ENCODE measurements around the gene MICU1. TPM values are rescaled to one million over a fixed set of nuclear protein-coding genes. Genes with fewer than 3 reads are reported as not detected.

MICU1 gene
- total RNA-seq, 4 donors from 2014 or later = 14.6 to 22.2 (median 20.1) TPM

GRCh38 chr10:72392571-72392970 lies 233.3 kb downstream of the MICU1 start:
- WGBS, 2 donors = 56 to 88% methylated on average over 1 of the region's 1 CpG
- no peaks in the 10 kb centered on the region for H3K9me3 ChIP-seq
- peaks cover 0 to 3% (median 0%) of the 10 kb centered on the region in 3 donors for H3K36me3 ChIP-seq
- H3K27me3 ChIP-seq = no peaks in the 10 kb centered on the region
- TF ChIP-seq CTCF (IDR thresholded peaks at IDR 0.05) (no peak), POLR2A (IDR thresholded peaks at IDR 0.05) (no peak)
- intact Hi-C loops (cut with DNase I) = no loop called here
- H3K4me1 ChIP-seq = no peaks in the 10 kb centered on the region
- DNase-seq = no peak
- H3K27ac ChIP-seq = no peak overlapping the region
- H3K4me3 ChIP-seq = no peak overlapping the region

GRCh38 chr10:72390764-72391163 lies 235.1 kb downstream of the MICU1 start:
- Histone ChIP-seq H3K27me3 (no peaks in the 10 kb centered on the region), H3K36me3 (peaks cover 0 to 3% (median 0%) of the 10 kb centered on the region in 3 donors)
- WGBS, 2 donors = 83 to 88% methylated on average over 1 to 2 of the region's 2 CpGs

GRCh38 chr10:72389716-72390115 lies 236.2 kb downstream of the MICU1 start:
- intact Hi-C loops (cut with DNase I) = no loop called here
- 98 to 99% methylated on average over 5 of the region's 5 CpGs for WGBS, 2 donors
- Histone ChIP-seq H3K27me3 (no peaks in the 10 kb centered on the region), H3K4me3 (no peak overlapping the region), H3K36me3 (peaks cover 0 to 3% (median 0%) of the 10 kb centered on the region in 3 donors), H3K27ac (no peak overlapping the region), H3K9me3 (no peaks in the 10 kb centered on the region), H3K4me1 (no peaks in the 10 kb centered on the region)
- DNase-seq = no peak
- TF ChIP-seq CTCF (IDR thresholded peaks at IDR 0.05) (no peak), POLR2A (IDR thresholded peaks at IDR 0.05) (no peak)

More at GRCh38 chr10:72390764-72391163, 235.1 kb downstream of the MICU1 start:
- no peaks in the 10 kb centered on the region for H3K9me3 ChIP-seq
- intact Hi-C loops (cut with DNase I) = no loop called here
- no peaks in the 10 kb centered on the region for H3K4me1 ChIP-seq
- H3K27ac ChIP-seq = no peak overlapping the region
- TF ChIP-seq CTCF (IDR thresholded peaks at IDR 0.05) (no peak), POLR2A (IDR thresholded peaks at IDR 0.05) (no peak)
- no peak overlapping the region for H3K4me3 ChIP-seq
- DNase-seq = no peak

GRCh38 chr10:72389014-72389413 lies 236.9 kb downstream of the MICU1 start:
- intact Hi-C loops (cut with DNase I) = no loop called here
- H3K4me1 ChIP-seq = no peaks in the 10 kb centered on the region
- H3K4me3 ChIP-seq = no peak overlapping the region
- H3K27me3 ChIP-seq = no peaks in the 10 kb centered on the region
- WGBS, 2 donors = 95 to 100% methylated on average over 1 of the region's 1 CpG
- no peak for TF ChIP-seq CTCF (IDR thresholded peaks at IDR 0.05)
- no peak for TF ChIP-seq POLR2A (IDR thresholded peaks at IDR 0.05)
- DNase-seq = no peak
- H3K36me3 ChIP-seq = peaks cover 0 to 3% (median 0%) of the 10 kb centered on the region in 3 donors
- no peaks in the 10 kb centered on the region for H3K9me3 ChIP-seq
- H3K27ac ChIP-seq = no peak overlapping the region

GRCh38 chr10:72388062-72388461 lies 237.8 kb downstream of the MICU1 start:
- H3K4me1 ChIP-seq = no peaks in the 10 kb centered on the region
- H3K27ac ChIP-seq = no peak overlapping the region
- no peaks in the 10 kb centered on the region for H3K9me3 ChIP-seq
- WGBS, 2 donors = 93 to 97% methylated on average over 5 of the region's 5 CpGs
- intact Hi-C loops (cut with DNase I) = no loop called here
- peaks cover 0 to 3% (median 0%) of the 10 kb centered on the region in 3 donors for H3K36me3 ChIP-seq
- H3K4me3 ChIP-seq = no peak overlapping the region
- H3K27me3 ChIP-seq = no peaks in the 10 kb centered on the region
- DNase-seq = no peak
- TF ChIP-seq CTCF (IDR thresholded peaks at IDR 0.05) = no peak
- no peak for TF ChIP-seq POLR2A (IDR thresholded peaks at IDR 0.05)
